UCSD-AML1 (cell line): Measurements from ENCODE around the gene CTIF.
A peak's percentile ranks its signal among the peaks of the same experiment; 100 is the strongest.

Experiments used
- DNase-seq: peaks from one replicate; lab custom pipeline; 2025; ENCODE audit not compliant: unreplicated experiment; lab: John Stamatoyannopoulos, UW

CTIF gene

DNA sequence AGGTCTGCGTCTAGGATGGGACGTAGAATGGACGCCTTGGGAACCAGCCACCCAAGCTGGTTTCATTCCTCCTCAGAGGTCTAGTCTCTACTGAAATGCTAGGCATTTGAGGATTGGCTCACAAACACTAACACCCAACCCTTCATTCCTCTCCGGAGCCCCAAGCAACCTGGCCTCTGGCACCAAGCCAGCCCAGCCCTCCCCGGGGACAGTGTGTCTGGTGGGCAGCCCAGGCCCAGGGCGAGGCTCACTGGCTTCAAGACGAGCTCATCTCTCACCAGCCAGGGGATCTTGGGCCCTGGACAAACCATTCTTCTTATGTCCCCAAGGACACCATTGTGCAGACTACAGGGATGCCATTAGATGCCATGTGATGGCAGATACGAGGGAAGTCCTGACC lies 182.5 kb downstream of the CTIF start:
- no peak for DNase-seq

DNA sequence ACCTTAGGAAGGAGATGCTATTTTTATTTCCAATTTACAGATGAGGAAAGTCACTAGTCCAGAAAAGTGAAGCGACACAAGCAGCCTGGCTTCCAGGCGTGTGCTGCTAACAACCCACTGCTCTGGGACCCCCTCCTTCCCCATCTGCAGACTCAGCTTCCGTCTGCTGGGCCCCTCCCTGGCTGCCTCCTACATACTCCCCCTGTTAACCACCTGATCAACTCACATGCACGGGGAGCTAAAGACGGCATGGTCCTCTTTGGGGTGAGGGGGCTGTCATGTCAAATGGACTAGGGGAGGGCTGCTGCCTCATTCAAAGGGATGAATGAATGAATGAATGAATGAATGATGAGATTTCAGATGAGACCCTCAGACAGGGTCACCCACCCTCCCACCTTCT lies 184.2 kb downstream of the CTIF start:
- DNase-seq: no peak

DNA sequence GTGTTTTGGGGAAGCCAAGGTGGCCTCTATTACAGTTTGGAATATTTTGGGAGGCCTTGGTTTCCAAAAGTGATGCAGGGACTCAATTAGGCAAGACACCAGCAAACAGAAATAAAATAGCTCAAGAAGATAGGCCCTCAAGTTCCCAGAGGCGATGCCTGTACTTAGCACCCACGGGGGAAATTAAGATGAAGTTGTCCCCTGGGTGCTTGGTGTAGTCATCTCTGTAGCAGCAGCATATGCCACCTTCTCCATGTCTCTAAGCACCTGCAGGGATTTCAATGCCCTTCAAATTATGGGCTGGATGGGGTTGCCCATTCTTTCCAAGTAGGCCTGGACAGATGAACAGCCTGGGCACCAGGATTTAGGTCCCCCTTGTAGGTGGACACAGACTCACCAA lies 185.0 kb downstream of the CTIF start:
- DNase-seq: no peak

DNA sequence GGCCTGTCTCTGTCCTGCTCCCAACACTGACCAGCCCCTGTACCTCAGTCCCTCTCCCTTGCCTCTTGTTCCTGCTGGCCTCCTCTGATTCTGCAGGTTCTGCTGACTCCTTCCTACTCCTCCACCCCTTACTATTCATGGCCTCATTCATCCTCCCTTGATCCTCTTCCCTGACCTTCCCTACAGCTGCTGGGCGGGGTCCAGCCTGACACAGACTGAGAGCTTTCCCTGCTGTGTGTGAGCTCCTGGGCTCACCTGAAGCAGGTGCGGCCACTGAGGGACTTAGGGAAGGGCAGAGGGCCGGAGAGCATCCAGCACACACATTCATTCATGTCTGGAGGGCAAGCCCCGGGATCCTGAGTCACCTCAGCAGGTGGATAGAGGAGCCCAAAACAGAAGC lies 185.6 kb downstream of the CTIF start:
- DNase-seq: no peak

DNA sequence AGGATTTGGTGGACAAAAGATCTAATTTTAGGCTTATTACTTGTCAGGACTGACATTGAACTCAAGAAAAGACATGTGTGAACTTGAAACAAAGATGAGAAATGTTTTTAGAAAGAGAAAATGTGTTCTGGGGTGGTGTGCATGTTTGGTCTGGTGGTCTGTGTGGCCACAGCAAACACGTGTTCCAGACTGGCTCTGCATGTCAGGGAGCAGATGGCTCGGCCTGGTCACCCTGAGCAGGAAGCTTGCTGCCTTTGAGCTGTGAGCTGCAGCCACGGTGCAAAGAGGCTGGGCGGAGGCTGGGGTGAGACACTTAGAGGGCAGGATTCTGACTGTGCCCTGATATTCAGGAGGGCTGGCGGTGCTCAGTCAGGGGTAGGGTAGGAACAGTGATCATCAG lies 186.1 kb downstream of the CTIF start:
- no peak for DNase-seq

DNA sequence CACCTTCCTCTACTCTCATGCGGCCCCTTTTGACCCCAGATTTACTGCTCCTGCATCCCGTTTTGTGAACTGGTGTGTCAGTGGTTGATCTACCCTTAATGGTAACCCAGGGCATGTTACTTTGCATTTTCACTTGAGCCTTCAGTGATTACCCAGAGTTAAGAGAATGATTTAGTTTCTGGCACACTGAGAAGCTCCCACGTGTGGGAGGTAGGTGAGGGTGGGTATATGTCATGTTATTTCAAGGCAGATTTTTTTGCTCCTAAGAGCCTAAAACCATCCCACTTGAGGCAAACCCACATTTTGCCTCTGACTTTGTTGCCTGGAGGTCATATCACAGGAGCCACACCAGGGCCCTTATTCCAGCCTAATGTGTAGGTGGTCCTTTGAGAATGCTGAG lies 186.7 kb downstream of the CTIF start:
- no peak for DNase-seq

DNA sequence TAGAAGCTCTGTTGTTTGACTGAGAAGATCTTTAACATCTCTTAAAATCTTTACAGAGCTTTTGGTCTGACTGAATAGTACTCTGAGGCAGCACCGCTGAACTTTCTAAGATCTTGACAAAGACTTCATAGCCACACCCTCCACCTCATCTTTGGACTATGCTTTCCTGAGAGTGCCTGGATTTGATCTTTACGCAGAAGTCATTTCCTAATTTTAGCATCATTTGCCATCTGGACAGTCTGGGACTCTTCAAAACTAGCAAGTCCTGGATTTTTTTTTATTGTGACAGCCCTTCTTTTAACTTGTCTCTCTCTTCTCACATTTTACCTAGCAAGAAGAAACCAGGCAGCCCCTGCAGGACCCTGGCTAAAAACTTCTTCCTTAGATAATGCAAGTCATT lies 188.8 kb downstream of the CTIF start:
- no peak for DNase-seq

DNA sequence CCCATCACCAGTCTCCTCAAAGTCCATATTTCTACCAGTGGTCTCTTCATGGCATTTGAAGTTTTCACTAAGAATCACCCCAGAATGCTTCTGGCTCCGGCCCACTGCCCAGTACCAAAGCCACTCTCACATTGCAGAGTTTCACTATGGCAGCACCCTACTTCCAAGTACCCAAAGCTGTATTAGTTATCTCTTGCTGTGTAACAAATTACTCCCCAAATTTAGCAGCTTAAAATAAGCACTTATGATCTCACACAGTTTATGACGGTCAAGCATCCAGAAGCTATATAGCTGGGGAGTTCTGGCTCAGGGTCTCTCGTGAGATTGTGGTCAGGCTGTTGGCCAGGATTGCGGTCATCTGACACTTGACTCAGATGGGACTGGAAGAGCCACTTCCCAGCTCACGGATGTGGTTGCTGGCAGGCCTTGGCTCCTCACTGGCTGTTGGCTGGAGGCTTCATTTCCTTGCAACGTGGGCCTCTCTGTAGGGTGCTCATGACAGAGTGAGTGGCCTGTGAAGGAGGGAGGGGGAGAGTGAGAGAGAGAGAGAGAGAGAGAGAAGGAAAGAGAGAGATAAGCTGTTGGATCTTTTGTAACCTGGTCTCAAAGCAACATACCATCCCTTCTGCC lies 189.5 kb downstream of the CTIF start:
- peak; percentile 60 for DNase-seq

DNA sequence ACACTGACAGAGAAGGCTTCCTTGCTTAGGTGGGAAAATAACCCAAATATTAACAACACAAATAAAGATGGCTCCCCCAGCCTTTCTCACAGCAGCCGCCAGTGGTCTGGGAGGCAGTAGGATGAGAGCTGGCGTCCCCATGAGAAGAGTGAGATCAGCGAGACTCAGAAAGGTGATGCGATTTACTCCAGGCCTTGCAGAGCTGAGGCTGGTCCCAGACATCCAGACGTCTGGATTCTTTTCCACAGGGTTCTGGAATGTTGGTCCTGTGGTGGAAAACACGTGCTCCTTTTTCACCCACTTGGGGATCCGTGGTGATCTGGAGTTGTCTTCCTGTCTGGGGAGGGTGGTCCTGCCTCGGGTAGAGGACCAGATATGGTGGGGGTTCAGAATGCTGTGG lies 190.6 kb downstream of the CTIF start:
- DNase-seq: no peak

DNA sequence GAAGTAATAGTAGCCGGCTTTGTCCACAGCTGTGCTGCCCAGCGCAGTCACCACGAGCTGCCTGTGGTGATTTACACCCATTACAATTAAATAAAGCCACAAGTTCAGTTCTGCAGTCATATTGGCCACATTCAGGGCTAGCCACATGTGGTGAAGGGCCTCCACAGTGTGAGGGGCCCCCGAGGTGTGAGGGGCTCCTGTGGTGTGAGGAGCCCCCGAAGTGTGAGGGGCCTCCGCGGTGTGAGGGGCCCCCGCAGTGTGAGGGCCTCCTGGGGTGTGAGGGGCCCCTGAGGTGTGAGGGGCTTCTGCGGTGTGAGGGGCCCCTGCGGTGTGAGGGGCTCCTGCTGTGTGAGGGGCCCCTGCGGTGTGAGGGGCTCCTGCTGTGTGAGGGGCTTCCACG lies 191.2 kb downstream of the CTIF start:
- no peak for DNase-seq

DNA sequence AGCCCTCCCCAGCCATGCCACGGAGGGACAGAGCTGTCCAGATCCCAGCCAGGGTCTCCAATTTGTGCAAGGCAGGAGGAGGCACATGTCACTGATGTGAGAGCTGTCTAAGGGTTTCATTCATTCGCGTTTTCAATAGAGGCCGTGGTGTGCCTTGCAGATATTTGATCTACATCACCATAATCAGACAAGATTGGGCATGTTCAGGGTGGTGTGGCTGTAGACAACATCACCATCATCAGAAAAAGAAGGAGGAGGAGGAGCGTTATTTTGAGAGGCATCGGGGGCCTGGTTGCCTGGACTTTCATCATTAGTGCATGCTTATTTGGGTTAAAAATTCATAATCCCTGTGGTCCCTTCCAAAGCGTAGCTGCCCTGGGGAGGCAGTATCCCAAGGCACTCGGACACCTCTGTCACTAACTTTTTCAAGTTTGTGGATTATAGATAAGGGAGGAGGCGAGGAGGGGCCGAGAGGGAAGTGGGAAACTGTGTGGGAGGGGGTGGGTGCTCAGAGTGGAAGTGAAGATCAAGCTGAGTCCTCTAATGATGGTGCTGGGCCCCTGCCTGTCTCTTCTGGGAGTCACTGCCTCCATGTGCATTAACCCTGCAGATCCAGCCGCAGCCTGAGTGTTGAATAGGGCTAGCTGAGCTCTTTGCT lies 194.1 kb downstream of the CTIF start:
- DNase-seq: no peak

DNA sequence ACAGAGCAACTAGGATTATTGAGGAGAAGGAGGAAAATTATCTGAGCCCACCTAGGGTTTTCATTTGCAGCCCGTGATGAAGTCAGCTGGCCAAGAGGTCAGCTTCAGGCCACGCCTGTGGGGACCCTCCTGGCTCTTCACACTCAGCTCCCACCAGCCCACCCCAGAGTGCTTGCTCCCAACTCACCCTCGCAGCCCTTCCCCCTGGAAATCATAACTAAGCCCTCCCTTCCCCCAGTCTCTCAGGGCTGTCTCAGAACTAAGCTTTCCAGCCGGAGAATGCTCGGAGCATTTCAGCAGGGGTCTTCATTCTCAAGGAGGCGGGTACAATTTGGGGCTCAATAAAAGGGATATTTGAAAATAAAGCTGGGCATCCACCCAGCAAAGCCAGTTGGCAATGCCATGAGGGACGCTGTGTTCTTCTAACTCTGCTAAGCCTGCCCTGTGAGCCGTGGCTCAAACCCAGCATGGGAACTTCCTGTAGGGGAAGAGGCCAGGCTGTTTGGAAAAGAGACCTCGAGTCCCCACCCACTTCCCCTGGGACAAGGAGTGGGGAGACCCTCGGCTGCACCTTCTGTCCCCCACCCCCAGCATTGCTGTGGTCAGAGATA lies 194.9 kb downstream of the CTIF start:
- DNase-seq: no peak

DNA sequence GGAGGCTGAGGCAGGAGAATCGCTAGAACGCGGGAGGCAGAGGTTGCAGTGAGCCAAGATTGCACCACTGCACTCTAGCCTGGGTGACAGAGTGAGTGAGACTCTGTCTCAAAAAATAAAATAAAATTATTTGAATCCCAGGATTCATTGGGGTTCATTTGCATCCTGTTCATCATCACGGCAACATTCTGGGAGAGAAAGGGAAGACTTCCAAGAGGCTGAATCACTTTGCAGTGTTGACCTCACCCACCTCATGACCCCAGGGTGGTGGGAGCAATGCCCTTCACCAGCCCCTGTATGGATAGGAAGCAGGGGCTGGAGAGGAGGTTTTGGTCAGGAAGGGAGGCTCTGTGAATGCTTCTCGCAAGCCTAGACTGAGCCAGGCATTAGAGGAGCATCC lies 195.6 kb downstream of the CTIF start:
- DNase-seq: no peak

DNA sequence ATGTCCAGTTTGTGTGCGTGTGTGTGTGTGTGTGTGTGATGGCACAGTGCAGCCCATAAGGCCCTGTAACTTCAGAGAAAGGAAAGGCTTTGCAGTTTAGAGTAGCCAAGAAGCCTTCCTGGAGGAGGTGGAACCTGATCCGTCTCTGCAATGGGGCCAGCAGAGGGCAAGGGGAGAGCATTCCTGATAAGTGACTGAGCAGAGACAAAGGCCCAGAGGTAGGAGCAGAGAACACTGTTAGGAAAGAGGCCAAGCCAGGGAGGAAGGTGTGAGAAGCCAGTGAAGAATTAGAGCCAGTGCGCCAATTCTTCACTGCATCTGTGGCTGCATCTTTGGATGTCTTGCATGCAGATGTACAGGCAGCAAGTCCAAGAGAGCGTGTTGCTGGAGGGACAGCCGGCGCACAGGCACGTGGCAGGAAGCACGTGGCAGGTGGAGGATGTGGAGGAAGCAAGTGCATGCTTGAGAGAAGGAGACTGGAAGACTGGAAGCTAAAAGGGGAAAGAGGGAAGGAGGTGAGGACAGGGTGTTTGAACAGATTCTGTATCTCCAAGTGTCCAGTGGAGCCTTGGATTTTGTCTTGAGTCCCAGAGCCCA lies 196.3 kb downstream of the CTIF start:
- DNase-seq: peak; percentile 59

DNA sequence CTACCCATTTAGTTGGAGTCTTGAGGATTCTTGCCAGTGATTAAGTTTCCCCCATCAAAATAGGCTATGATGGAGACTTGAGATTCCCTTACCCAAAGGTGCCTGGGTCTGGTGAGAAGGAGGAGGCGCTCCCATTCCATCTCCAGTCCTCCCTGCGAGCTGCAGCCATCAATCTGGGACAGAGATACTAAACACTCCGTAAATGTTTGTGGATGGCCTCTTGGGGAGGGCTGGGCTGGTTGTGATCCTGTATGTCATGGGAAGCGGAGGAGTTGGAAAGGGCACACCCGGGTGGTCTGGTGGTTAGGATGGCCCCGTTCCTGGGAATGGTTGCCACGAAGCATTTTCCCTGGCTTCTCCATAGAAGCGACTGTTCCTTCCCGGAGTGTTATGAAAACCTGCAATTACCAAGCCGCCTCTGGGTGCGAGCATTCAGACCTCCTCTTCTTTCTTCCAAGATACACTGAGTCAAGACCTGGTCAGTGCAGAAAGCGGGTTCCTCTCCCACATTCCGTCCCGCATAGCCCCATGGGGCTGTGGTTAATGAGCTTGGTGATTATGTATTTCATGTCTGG lies 196.9 kb downstream of the CTIF start:
- no peak for DNase-seq

DNA sequence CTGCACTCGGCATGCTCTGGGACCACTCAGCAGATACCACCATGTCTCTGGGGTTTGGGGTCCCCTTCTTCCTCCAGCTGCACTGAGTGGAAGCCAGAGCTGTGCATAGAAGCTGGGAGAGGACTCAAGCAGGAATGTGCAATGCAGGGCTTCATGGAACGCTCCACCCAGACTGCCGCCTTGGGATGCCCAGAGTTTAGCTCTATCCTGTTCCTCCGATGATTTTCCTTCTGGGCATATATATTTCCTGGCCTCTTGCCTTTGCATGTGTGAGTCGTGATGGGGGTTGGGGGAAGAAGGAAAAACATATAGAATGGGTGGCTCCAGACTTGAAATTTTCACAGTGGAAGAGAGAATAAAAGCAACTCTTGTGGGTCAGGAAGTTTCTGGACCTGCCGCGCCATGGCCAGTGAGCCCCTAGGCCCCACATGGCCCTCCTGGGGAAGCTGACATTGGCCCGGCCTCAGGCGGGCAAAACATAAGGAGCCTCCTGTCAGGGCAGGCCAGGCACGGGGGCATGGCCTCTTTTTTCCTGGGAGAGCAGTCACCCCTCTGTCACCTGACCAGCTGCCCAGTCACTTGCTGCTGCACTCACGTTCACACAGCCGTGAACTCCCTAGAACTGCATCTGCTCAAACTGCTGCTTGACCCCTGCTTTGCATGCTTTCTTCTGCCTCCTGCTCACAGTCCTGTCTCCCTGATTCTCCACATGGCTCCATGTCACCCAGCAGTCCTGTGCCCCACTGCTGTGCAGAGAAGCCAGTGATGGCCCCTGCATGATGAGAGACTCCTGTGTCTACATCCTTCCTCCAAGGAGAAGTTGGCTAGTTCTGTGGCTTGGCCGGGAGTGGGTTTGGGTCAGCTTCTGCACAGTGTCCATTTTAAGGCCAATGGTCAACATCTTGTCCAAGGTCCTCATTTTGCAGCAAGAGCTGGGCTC lies 197.8 kb downstream of the CTIF start:
- no peak for DNase-seq

DNA sequence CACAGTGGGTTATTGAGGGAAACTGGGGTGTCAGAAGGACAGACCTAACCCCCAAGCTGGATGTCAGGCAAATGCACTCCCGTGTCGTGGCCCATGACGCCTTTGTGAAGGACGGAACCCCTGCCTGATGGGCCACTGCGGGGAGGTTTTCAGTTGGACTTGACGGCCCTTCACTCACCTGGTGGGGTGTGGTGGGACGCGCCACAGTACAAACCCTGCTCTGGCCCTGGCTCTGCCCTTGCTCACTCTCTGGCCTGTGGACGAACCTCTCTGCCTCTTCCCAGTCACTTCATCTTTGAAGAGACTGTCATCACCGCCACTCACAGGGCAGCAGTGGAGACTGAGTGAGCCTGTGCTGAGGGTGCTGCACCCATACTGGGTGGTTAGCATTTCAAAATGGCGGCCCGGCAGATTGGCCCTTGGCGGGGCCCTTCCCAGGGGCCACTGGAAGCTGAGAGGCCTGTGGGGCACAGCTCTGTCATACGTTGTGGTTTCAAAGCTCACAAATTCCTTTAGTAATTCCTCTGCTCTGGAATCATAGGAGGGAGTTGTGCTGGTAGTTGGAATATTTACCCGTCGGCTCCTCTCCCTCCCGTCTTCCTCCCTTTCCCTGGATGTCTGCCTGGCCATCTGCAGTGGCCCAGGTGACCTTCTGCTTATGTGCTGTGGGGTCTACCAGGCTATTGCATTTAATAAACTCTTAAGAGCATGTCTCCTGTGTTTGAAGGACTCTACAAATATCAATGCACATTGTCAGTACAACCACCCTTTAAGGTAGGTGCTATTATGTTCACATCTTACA lies 200.6 kb downstream of the CTIF start:
- no peak for DNase-seq

DNA sequence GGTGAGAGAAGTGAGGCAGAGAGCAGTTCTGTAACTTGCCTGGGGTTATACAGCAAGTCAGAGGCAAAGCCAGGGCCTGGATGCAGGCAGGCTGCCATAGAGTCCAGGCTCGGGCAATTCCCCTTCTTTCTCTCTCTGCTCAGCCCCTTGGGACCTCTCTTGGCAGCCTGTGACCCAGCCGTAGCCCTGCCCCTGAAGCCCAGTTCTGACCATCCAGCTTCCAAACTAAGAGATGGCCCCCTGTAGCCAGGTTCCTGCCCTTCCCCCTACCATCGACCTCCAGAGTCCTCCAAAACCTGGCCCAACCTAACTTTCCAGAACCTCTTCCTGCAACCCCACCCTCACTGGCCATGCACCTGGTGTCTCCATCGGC lies 201.2 kb downstream of the CTIF start:
- DNase-seq: no peak

DNA sequence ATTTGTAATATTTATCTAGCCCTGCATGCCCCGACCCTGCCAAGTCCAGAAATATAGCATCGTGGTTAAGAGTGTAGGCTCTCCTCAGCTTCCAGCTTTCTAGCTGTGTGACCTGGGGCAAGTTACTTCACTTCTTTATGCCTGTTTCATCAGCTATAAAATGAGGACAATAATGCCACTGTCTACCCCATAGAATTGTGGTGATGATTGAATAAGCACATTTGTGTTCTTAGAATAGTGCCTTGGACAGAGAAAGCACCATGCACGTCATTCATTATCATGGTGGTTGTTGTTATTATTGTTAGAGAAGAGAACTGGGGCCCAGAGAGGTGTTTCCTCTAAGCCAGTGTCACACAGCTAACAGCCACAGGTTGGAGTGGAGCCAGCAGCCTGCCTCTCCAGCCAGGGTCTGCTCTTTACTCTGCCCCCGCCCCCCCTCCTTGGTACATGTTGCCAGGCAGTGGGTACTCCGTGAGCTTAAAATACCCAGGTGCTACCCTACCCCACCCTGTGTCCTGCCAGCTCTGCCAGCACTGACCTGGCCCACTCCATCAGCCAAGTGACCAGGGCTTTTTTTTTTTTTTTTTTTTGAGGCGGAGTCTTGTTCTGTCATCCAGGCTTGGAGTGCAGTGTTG lies 202.1 kb downstream of the CTIF start:
- DNase-seq: no peak

DNA sequence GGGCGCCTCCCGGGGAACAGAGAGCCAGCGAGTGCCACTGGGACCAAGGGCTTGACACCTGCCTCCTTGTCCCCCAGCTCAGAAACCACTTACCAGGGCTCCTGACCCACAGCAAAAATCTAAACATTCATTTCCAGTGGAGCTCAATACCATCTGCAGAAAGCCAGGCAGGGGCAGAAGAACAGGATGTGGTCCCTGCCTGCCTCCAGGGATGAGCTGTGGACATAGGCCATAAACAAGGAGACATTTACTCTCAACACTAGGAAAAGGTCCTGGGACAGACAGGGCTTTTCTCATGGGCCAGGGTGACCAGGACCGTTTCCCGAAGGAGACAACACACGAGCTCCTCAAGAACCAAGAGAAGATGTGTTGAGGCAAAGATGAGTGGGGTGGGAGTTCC lies 203.0 kb downstream of the CTIF start:
- DNase-seq: no peak
